ENCODE measurements around the gene ZKSCAN5. TPM values are rescaled to one million over a fixed set of nuclear protein-coding genes. Genes with fewer than 3 reads are reported as not detected.

ZKSCAN5 gene
- total RNA-seq, 1 experiment from 2014 or later, result 15.5 TPM

DNA sequence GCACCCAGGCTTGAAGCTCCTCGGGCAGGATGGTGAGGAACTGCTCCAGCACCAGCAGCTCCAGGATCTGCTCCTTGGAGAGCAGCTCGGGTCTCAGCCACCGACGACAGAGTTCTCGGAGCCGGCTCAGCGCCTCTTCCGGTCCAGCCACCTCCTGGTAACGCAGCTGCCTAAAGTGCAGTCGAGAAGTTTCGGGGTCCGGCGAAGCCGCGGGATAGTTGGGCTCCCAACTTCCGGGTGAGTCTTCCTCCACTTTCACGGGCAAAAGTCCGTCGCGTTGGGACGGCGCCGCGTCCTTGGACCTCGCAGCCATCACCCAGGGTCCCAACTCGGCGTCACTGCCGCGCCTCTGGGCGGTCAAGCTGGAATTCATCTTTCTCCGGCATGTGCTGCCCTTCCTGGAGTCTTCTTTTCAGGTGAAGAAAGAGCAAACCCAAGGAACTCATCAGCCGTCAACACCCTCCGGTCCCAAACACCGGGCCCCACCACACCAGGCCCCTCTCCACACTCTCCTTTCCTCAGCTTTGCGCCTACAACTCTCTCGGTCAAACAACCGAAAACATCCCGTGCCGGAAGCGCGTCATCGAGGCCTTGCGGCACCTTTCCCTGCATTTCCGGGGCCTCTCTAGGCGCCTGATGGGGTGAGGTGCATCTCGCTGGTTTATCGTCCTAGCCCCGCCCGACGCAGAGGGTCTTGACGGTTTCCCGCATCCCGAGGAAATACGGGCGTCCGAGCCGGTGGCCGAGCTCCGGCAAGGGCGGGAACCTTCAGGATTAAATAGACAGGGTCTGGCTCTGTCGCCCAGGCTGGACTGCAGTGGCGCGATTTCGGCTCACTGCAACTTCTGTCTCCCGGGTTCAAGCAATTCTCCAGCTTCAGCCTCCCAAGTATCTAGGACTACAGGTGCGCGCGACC is 4.5 kb upstream of the ZKSCAN5 start, which contains the start of gene ZNF394 (continued):
- TF ChIP-seq, protein P1, sequence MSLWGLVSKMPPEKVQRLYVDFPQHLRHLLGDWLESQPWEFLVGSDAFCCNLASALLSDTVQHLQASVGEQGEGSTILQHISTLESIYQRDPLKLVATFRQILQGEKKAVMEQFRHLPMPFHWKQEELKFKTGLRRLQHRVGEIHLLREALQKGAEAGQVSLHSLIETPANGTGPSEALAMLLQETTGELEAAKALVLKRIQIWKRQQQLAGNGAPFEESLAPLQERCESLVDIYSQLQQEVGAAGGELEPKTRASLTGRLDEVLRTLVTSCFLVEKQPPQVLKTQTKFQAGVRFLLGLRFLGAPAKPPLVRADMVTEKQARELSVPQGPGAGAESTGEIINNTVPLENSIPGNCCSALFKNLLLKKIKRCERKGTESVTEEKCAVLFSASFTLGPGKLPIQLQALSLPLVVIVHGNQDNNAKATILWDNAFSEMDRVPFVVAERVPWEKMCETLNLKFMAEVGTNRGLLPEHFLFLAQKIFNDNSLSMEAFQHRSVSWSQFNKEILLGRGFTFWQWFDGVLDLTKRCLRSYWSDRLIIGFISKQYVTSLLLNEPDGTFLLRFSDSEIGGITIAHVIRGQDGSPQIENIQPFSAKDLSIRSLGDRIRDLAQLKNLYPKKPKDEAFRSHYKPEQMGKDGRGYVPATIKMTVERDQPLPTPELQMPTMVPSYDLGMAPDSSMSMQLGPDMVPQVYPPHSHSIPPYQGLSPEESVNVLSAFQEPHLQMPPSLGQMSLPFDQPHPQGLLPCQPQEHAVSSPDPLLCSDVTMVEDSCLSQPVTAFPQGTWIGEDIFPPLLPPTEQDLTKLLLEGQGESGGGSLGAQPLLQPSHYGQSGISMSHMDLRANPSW (CRISPR knock-in tag; conservative IDR thresholded peaks at IDR 0.05; ENCODE audit: low read depth), result no peak
- TF ChIP-seq ZNF232 (CRISPR knock-in tag; IDR thresholded peaks at IDR 0.05), result peak; percentile 75; the same call in 1 of the 2 replicates
- no peak for TF ChIP-seq MXD4 (CRISPR knock-in tag; IDR thresholded peaks at IDR 0.05; ENCODE audit: borderline replicate concordance)
- no peak for TF ChIP-seq NFYB (CRISPR knock-in tag; conservative IDR thresholded peaks at IDR 0.05; ENCODE audit: low read depth)
- no peak for TF ChIP-seq GTF2I (CRISPR knock-in tag; conservative IDR thresholded peaks at IDR 0.05)
- TF ChIP-seq, protein P2, sequence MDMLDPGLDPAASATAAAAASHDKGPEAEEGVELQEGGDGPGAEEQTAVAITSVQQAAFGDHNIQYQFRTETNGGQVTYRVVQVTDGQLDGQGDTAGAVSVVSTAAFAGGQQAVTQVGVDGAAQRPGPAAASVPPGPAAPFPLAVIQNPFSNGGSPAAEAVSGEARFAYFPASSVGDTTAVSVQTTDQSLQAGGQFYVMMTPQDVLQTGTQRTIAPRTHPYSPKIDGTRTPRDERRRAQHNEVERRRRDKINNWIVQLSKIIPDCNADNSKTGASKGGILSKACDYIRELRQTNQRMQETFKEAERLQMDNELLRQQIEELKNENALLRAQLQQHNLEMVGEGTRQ (CRISPR knock-in tag; IDR thresholded peaks at IDR 0.05), result no peak
- no peak for TF ChIP-seq ZBTB43 (CRISPR knock-in tag; IDR thresholded peaks at IDR 0.05)
- no peak for TF ChIP-seq RELA (CRISPR knock-in tag; IDR thresholded peaks at IDR 0.05; ENCODE audit: borderline replicate concordance)
- 0 out of 2 replicates have a peak, but pooled peaks have one; percentile 33 for TF ChIP-seq NR2C2 (CRISPR knock-in tag; IDR thresholded peaks at IDR 0.05)
- no peak for TF ChIP-seq ZNF423 (CRISPR knock-in tag; IDR thresholded peaks at IDR 0.05)
- TF ChIP-seq ZNF671 (CRISPR knock-in tag; IDR thresholded peaks at IDR 0.05), result no peak
- 0 out of 2 replicates have a peak, but pooled peaks have one; percentile 48 for TF ChIP-seq E2F1 (CRISPR knock-in tag; IDR thresholded peaks at IDR 0.05)
- no peak for TF ChIP-seq EMX1 (CRISPR knock-in tag; IDR thresholded peaks at IDR 0.05)
- no peak for TF ChIP-seq CBFB (CRISPR knock-in tag; IDR thresholded peaks at IDR 0.05; ENCODE audit: low read depth)
- peak; percentile 41; the same call in 1 of the 2 replicates for TF ChIP-seq USF1 (CRISPR knock-in tag; IDR thresholded peaks at IDR 0.05)
- TF ChIP-seq ZNF532 (CRISPR knock-in tag; IDR thresholded peaks at IDR 0.05; ENCODE audit: borderline replicate concordance), result no peak
- TF ChIP-seq, protein P3, sequence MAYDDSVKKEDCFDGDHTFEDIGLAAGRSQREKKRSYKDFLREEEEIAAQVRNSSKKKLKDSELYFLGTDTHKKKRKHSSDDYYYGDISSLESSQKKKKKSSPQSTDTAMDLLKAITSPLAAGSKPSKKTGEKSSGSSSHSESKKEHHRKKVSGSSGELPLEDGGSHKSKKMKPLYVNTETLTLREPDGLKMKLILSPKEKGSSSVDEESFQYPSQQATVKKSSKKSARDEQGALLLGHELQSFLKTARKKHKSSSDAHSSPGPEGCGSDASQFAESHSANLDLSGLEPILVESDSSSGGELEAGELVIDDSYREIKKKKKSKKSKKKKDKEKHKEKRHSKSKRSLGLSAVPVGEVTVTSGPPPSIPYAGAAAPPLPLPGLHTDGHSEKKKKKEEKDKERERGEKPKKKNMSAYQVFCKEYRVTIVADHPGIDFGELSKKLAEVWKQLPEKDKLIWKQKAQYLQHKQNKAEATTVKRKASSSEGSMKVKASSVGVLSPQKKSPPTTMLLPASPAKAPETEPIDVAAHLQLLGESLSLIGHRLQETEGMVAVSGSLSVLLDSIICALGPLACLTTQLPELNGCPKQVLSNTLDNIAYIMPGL (CRISPR knock-in tag; IDR thresholded peaks at IDR 0.05), result 0 out of 2 replicates have a peak, but pooled peaks have one; percentile 45
